Mucosa of descending colon (tissue), 3 donors: ENCODE measurements around the gene PAX3. TPM values are rescaled to one million over a fixed set of nuclear protein-coding genes. Genes with fewer than 3 reads are reported as not detected.

Experiments
- ATAC-seq: fragments of 200-7000 bp; cut with Tn5 transposase; one replicate; pipeline ENCODE4 v1.9.1; 2020; ENCODE audit warnings: mild to moderate bottlenecking, moderate library complexity
- DNase-seq, 3 donors: peaks; one replicate each; pipeline ENCODE4 v3.0.0-alpha.2; 2020
- H3K36me3 ChIP-seq: fragments of 200-600 bp; one replicate; pipeline ENCODE4 v1.8.0; 2021; ENCODE audit warnings: low read depth, mild to moderate bottlenecking
- H3K4me1 ChIP-seq: fragments of 200-600 bp; one replicate; pipeline ENCODE4 v1.8.0; 2021; ENCODE audit warnings: low read depth, mild to moderate bottlenecking
- H3K4me3 ChIP-seq: fragments of 200-600 bp; one replicate; pipeline ENCODE4 v1.8.0; 2021; ENCODE audit warnings: mild to moderate bottlenecking
- H3K9me3 ChIP-seq: fragments of 200-600 bp; one replicate; pipeline ENCODE4 v1.8.0; 2021; ENCODE audit warnings: mild to moderate bottlenecking
- intact Hi-C, 2 donors: fragments of 100-400 bp; cut with DNase I in 1 of 2; cut with micrococcal nuclease in 1 of 2; formaldehyde crosslinking; loops; one replicate each; pipeline versions ENCODE4 v1.11.0 to v1.11.1; 2022; cut with DNase I, micrococcal nuclease
- long read RNA-seq, 2 donors: library from polyadenylated mRNA; unstranded; transcript quantifications; one replicate each; pipeline ENCODE4 v2.0.0, GENCODE V29; 2019 to 2021
- total RNA-seq, 3 donors: library from RNA; stranded (reverse); fragmentation: NEBNext Ultra II Directional in 2 of 3; extraction: Animal tissue kit (Norgen Biotek cat#: 25700) in 2 of 3; gene quantifications; one replicate each; pipeline versions ENCODE4 v1.2.1 to v1.2.4, GENCODE V29; 2021 to 2023
- TF ChIP-seq, protein P1 (sequence below): fragments of 200-600 bp; IDR thresholded peaks from one replicate; pipeline ENCODE4 v1.8.0; 2022; ENCODE audit warnings: antibody characterized with exemption, mild to moderate bottlenecking
- donor health status: DM: no; HTN: no; CAD: no; lungs with moderate emphysema.
- donor health status: DM: no; HTN: no; CAD: no.
- donor health status: DM: no; HTN: yes; CAD: no.

The PAX3 gene
- not detected for total RNA-seq
- long read RNA-seq, donor 1, result 0 reads
- long read RNA-seq, donor 2, result 0 reads

DNA sequence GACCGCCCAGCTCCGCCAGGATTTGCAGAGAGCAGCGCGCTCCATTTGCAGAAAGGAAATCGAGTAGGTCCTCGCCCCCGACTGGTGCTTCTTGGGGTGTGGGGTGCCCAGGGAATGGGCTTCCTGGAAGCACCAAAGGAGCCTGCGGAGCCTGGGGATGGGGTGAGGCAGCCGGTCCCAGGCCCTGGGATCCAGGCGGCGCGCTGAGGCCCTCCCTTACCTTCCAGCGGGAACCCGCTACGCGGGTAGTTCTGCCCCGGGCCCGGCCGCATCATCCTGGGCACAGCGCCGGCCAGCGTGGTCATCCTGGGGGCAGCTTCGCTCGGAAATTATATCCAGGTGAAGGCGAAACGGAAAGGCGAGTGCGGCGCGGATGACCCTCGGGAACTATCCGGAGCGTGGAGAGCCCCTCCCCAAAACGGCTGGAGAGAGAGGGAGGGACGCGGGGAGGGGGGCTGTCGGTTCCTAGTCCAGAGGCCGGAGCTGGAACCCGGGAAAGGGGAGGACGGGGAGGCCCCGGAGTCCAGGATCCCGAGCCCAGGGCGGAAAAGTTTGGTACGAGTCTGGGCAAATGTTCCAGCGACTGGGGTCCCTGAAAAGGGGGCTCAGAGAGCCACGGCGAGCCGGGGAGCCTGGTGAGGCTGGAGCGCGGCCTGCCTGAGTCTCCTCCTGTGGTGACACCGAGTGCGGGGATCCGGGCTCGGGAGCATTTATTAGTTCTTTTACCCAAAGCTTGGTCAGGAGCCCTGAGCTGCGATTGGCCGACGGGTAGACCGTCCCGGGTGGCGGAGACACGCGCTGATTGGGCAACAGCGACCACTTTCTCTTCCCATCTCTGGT is at the start of gene PAX3:
Gene PAX3 (minus strand): TSS at position 688 of the 840 bp plus-strand sequence. CDS start 383 bp downstream, at position 305.
- TF ChIP-seq, protein P1, sequence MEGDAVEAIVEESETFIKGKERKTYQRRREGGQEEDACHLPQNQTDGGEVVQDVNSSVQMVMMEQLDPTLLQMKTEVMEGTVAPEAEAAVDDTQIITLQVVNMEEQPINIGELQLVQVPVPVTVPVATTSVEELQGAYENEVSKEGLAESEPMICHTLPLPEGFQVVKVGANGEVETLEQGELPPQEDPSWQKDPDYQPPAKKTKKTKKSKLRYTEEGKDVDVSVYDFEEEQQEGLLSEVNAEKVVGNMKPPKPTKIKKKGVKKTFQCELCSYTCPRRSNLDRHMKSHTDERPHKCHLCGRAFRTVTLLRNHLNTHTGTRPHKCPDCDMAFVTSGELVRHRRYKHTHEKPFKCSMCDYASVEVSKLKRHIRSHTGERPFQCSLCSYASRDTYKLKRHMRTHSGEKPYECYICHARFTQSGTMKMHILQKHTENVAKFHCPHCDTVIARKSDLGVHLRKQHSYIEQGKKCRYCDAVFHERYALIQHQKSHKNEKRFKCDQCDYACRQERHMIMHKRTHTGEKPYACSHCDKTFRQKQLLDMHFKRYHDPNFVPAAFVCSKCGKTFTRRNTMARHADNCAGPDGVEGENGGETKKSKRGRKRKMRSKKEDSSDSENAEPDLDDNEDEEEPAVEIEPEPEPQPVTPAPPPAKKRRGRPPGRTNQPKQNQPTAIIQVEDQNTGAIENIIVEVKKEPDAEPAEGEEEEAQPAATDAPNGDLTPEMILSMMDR, result no peak
- DNase-seq (no peak), ATAC-seq (peak; percentile 38)
- no peak within 1 kb of the TSS for H3K4me3 ChIP-seq
- H3K36me3 ChIP-seq, result no peaks in the 10 kb centered on the region
- H3K9me3 ChIP-seq, result no peaks in the 10 kb centered on the region
- intact Hi-C loops, result no loop called here
- H3K4me1 ChIP-seq, result peaks cover 19% of the 10 kb centered on the region

DNA sequence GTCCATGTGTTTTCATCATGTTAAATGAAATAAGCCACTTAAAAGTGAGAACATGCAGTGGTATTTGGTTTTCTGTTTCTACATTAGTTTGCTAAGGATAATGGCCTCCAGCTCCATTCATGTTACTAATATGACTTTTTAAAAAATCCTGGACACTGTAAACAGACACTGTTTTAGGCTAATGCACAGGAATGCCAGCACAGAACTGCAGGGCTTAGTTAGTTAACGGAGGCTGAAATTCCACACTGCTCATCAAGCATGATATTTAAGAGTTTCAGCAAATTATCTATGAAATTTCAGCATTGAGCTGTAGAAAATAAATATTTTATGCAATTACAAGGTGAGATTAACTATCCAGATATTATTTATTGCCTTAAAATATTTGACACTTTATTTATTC is 42.5 kb upstream of the PAX3 start:
- Histone ChIP-seq H3K4me1 (no peaks in the 10 kb centered on the region), H3K36me3 (no peaks in the 10 kb centered on the region), H3K9me3 (no peaks in the 10 kb centered on the region), H3K4me3 (no peak overlapping the region)
- ATAC-seq, result no peak
- intact Hi-C loops, result no loop called here
- TF ChIP-seq, protein P1, result no peak
- DNase-seq, result no peak

DNA sequence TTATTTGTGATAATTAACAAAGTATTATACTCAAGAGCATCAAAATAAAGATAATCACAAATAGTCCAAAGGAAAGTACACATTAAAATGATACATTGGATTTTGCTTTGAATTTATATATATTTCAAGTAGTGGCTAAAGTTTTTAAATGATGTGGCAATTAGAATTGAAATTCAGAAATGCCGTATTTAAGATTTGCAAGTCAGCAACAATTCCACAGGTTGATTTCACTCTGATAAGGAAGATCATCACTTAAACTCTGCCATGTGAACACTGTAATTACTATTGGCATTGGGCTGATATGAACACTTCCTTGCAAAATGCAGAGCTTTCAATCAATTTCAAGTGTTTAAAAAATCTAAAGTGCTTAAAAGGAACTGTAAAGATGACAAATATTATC is 39.6 kb upstream of the PAX3 start:
- no peak for ATAC-seq
- H3K4me1 ChIP-seq, result no peaks in the 10 kb centered on the region

DNA sequence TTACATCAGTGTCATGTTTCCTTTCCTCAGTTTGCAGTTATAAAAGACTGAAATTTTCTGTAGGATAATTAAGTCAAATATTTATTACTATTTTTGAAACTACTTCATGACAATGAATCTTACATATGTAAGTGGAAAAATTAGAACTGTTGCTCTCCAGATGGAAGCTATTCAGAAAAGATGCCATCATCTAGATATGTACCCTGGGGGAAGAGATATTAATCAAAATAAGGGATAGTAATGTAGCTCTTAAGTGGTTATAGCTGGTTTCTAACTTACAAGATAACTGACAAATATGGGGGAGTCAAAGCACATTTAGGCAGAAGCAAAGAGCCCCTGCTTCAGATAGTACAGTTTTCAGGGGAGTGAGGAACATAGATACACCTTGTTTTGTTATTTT is 38.1 kb upstream of the PAX3 start:
- TF ChIP-seq, protein P1, result no peak
- no peaks in the 10 kb centered on the region for H3K36me3 ChIP-seq
- H3K9me3 ChIP-seq, result peaks cover 5% of the 10 kb centered on the region
- ATAC-seq, result no peak
- DNase-seq, result no peak
- H3K4me3 ChIP-seq, result no peak overlapping the region
- intact Hi-C loops, result no loop called here
- H3K4me1 ChIP-seq, result no peaks in the 10 kb centered on the region

More for the DNA sequence above, 39.6 kb upstream of the PAX3 start:
- TF ChIP-seq, protein P1, result no peak
- Histone ChIP-seq H3K9me3 (peaks cover 5% of the 10 kb centered on the region), H3K36me3 (no peaks in the 10 kb centered on the region), H3K4me3 (no peak overlapping the region)
- no peak for DNase-seq
- intact Hi-C loops, result no loop called here

DNA sequence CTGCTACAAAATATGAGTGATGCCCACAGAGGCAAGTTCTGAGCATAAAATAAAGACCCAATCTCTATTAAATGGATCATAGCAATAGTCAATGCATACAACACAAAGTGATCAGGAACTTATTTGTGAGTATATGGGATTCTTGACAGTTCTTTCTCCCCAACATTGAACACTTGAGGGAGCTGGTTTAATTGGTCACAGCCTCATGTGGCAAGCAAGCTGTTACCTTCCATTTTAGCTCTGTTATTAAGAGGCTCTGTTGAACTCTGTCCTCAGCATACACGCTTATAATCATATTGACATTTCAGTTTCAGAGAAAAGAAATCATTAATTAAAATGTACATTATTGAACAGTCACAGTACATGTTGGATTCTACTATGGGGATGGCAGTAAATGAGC is 37.6 kb upstream of the PAX3 start:
- TF ChIP-seq, protein P1, result no peak
- DNase-seq, result no peak
- intact Hi-C loops, result no loop called here

More for the DNA sequence above, 37.6 kb upstream of the PAX3 start:
- ATAC-seq, result no peak
- no peak overlapping the region for H3K4me3 ChIP-seq
- H3K4me1 ChIP-seq, result no peaks in the 10 kb centered on the region
- no peaks in the 10 kb centered on the region for H3K36me3 ChIP-seq
- peaks cover 5% of the 10 kb centered on the region for H3K9me3 ChIP-seq
